ENCODE results near the gene GFM2.
A peak's percentile ranks its signal among the peaks of the same experiment; 100 is the strongest.

GFM2 gene

GRCh38 chr5:74673011-74673790 is 93.7 kb downstream of the GFM2 start:
- no peak for DNase-seq
- H3K36me3 Mint-ChIP-seq (ENCODE audit: low read depth) = no peaks in the 10 kb centered on the region
- peak; percentile 29 for TF ChIP-seq CTCF (IDR thresholded peaks at IDR 0.05)
- H3K4me1 Mint-ChIP-seq = peaks cover 44% of the 10 kb centered on the region
- H3K9me3 Mint-ChIP-seq = no peaks in the 10 kb centered on the region
- no peak overlapping the region for H3K4me3 Mint-ChIP-seq
- H3K27me3 Mint-ChIP-seq (ENCODE audit: low read depth, poor library complexity) = peaks cover 3% of the 10 kb centered on the region
- no peak overlapping the region for H3K27ac Mint-ChIP-seq

GRCh38 chr5:74672215-74672877 is 94.6 kb downstream of the GFM2 start:
- no peak for DNase-seq

More at GRCh38 chr5:74672215-74672877, 94.6 kb downstream of the GFM2 start:
- no peak overlapping the region for H3K27ac Mint-ChIP-seq
- H3K9me3 Mint-ChIP-seq = no peaks in the 10 kb centered on the region
- peaks cover 49% of the 10 kb centered on the region for H3K4me1 Mint-ChIP-seq
- H3K4me3 Mint-ChIP-seq = no peak overlapping the region
- H3K36me3 Mint-ChIP-seq (ENCODE audit: low read depth) = no peaks in the 10 kb centered on the region
- no peak for TF ChIP-seq CTCF (IDR thresholded peaks at IDR 0.05)
- peaks cover 3% of the 10 kb centered on the region for H3K27me3 Mint-ChIP-seq (ENCODE audit: low read depth, poor library complexity)

Measured in nephron progenitor cell (in vitro differentiated cells).